IPS-18a (cell line): ENCODE measurements around the gene SEMA4D.

ENCODE experiments used
- H3K27ac ChIP-seq: one replicate; pipeline ENCODE4 v1.5.1; 2013; ENCODE audit warnings: low read length
- H3K27me3 ChIP-seq: one replicate; pipeline ENCODE4 v1.6.1; 2013; ENCODE audit warnings: mild to moderate bottlenecking, low read length; ENCODE audit not compliant: control insufficient read depth, insufficient read depth
- H3K36me3 ChIP-seq: one replicate; pipeline ENCODE4 v1.6.1; 2013; ENCODE audit warnings: low read depth, low read length; ENCODE audit not compliant: control insufficient read depth
- H3K4me1 ChIP-seq: one replicate; pipeline ENCODE4 v1.6.1; 2013; ENCODE audit warnings: low read depth, low read length; ENCODE audit not compliant: control insufficient read depth
- H3K4me3 ChIP-seq: one replicate; pipeline ENCODE4 v1.5.1; 2013; ENCODE audit warnings: low read length
- H3K9ac ChIP-seq: one replicate; pipeline ENCODE4 v1.6.1; 2013; ENCODE audit warnings: mild to moderate bottlenecking, low read length, moderate library complexity
- H3K9me3 ChIP-seq: one replicate; pipeline ENCODE4 v1.6.1; 2013; ENCODE audit warnings: low read depth, low read length; ENCODE audit not compliant: control insufficient read depth

SEMA4D gene

DNA sequence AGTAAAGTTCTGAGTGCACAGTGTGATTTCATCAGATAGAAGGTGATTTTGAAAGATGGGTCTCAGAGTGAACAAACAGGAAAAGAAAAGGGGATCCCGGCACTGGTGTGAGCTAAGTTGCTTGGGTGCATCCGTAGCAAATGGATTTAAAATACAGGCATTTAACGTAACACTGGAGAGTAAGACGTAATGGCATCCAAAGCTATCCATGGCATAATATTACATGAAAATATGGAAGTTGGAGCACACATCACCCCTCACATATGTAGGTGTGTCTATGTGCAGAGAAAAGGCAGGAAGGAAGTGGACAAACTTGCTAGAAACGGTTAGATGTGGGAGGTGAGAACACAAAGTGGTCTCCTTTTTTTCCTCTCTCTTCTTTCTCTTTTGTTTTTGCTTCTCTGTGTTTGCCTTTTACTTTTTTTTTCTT, 38.2 kb upstream of the SEMA4D start:
- no peak overlapping the region for H3K27ac ChIP-seq

GRCh38 chr9:89535461-89535860, 37.5 kb upstream of the SEMA4D start:
- Histone ChIP-seq H3K27me3 (no peaks in the 10 kb centered on the region), H3K27ac (no peak overlapping the region), H3K36me3 (no peaks in the 10 kb centered on the region), H3K9ac (no peak overlapping the region), H3K4me1 (no peaks in the 10 kb centered on the region), H3K9me3 (no peaks in the 10 kb centered on the region), H3K4me3 (no peak overlapping the region)

More for the DNA sequence above, 38.2 kb upstream of the SEMA4D start:
- Histone ChIP-seq H3K9ac (no peak overlapping the region), H3K27me3 (no peaks in the 10 kb centered on the region), H3K4me1 (no peaks in the 10 kb centered on the region), H3K36me3 (no peaks in the 10 kb centered on the region), H3K4me3 (no peak overlapping the region), H3K9me3 (no peaks in the 10 kb centered on the region)

DNA sequence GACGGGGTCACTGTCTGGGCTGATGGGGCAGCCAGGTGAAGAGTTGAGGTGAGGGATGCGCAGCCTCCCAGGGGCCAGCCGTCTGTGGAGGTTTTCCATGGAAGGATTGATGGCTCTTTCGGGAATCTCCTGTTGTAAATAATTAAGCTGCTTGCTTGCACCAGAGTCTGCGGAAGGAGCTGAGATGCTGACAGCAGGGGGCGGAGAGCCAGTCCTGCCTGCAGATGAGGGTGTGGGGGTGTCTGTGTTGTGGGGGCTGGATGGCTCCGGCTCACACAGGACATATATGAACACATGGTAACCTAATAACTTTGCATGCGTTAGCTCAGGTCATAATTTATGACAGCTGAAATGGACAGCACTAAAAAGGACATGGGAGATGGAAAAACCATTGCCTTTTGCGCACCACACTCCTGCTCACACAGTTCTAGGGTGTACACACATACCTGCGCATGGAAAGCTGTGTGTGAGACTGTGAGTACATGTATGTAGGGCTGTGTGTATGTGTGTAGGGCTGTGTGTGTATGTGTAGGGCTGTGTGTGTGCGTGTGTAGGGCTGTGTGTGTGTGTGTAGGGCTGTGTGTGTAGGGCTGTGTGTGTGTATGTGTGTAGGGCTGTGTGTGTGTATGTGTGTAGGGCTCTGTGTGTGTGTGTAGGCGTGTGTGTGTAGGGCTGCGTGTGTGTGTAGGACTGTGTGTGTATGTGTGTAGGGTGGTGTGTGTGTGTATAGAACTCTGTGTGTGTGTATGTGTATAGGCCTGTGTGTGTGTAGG, 36.8 kb upstream of the SEMA4D start:
- Histone ChIP-seq H3K36me3 (no peaks in the 10 kb centered on the region), H3K4me3 (no peak overlapping the region), H3K9me3 (no peaks in the 10 kb centered on the region), H3K9ac (no peak overlapping the region), H3K4me1 (no peaks in the 10 kb centered on the region), H3K27me3 (no peaks in the 10 kb centered on the region), H3K27ac (no peak overlapping the region)

- no peak overlapping the region for H3K4me3 ChIP-seq
- H3K9me3 ChIP-seq = no peaks in the 10 kb centered on the region
- H3K36me3 ChIP-seq = no peaks in the 10 kb centered on the region
- no peaks in the 10 kb centered on the region for H3K27me3 ChIP-seq
- no peaks in the 10 kb centered on the region for H3K4me1 ChIP-seq
- H3K27ac ChIP-seq = no peak overlapping the region
- no peak overlapping the region for H3K9ac ChIP-seq
Measured at GRCh38 chr9:89533411-89534095, 35.6 kb upstream of the SEMA4D start.

GRCh38 chr9:89532944-89533343, 35.0 kb upstream of the SEMA4D start:
- no peak overlapping the region for H3K4me3 ChIP-seq
- H3K9me3 ChIP-seq = no peaks in the 10 kb centered on the region
- no peaks in the 10 kb centered on the region for H3K4me1 ChIP-seq
- H3K9ac ChIP-seq = no peak overlapping the region
- no peaks in the 10 kb centered on the region for H3K36me3 ChIP-seq
- no peak overlapping the region for H3K27ac ChIP-seq
- H3K27me3 ChIP-seq = no peaks in the 10 kb centered on the region

GRCh38 chr9:89532478-89532877, 34.6 kb upstream of the SEMA4D start:
- Histone ChIP-seq H3K36me3 (no peaks in the 10 kb centered on the region), H3K4me3 (no peak overlapping the region), H3K27ac (no peak overlapping the region), H3K9ac (no peak overlapping the region), H3K27me3 (no peaks in the 10 kb centered on the region), H3K9me3 (no peaks in the 10 kb centered on the region), H3K4me1 (no peaks in the 10 kb centered on the region)

- Histone ChIP-seq H3K4me1 (no peaks in the 10 kb centered on the region), H3K27ac (no peak overlapping the region)
Measured at GRCh38 chr9:89531766-89532165, 33.9 kb upstream of the SEMA4D start.

DNA sequence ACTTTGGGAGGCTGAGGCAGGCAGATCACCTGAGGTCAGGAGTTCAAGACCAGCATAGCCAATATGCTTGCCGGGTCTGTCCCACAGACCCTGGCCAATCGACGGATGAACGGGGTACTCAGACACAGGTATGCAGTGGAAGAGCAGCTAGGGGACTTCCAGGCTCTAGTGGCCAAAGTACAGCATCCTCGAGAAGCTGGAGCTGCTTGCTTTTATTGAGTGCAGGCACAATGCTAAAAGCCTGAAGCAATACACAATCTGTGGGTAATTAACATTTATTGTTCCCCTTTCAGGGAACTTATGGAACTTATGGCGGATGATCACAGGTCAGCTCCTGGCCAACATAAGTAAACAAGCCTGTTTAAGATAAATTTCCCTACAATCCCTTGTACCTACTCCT, 32.8 kb upstream of the SEMA4D start:
- H3K27ac ChIP-seq = no peak overlapping the region
- no peak overlapping the region for H3K9ac ChIP-seq
- H3K4me1 ChIP-seq = no peaks in the 10 kb centered on the region
- H3K27me3 ChIP-seq = no peaks in the 10 kb centered on the region
- H3K4me3 ChIP-seq = no peak overlapping the region
- no peaks in the 10 kb centered on the region for H3K36me3 ChIP-seq
- no peaks in the 10 kb centered on the region for H3K9me3 ChIP-seq

More at GRCh38 chr9:89531766-89532165, 33.9 kb upstream of the SEMA4D start:
- Histone ChIP-seq H3K4me3 (no peak overlapping the region), H3K36me3 (no peaks in the 10 kb centered on the region), H3K27me3 (no peaks in the 10 kb centered on the region), H3K9me3 (no peaks in the 10 kb centered on the region), H3K9ac (no peak overlapping the region)

DNA sequence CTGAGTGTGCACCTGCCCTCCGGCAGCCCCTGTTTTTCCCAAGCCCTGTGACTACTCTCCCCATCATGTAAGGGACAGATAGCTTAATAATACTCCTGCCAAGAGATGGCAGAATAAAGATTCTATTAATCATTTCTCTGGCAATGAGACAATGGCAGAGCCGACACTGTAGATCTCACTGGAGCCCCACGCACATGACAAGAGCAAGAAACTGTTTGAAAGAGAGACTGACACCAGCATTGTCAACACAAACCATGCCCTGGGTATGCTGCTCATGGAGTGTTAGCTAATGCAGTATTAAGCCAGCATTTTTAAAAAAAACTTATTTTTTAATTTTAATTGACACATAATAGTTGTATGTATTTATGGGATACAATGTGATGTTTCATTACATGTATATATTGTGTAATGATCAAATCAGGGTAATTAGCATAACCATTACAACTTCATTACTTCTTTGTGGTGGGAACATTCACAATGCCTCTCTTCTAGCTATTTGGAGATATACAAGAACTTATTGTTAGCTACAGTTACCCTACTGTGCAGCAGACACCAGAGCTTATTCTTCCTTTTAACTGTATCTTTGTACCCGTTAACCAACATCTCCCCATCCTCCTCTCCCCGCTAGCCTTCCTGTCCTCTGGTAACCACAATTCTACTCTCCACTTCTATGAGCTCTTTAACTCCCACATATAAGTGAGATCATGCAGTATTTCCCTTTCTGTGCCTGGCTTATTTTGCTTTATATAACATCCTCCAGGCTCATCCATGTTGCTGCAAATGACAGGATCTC, 31.5 kb upstream of the SEMA4D start:
- no peak overlapping the region for H3K27ac ChIP-seq
- no peaks in the 10 kb centered on the region for H3K9me3 ChIP-seq
- H3K4me1 ChIP-seq = no peaks in the 10 kb centered on the region
- H3K36me3 ChIP-seq = no peaks in the 10 kb centered on the region
- H3K27me3 ChIP-seq = no peaks in the 10 kb centered on the region
- no peak overlapping the region for H3K4me3 ChIP-seq
- no peak overlapping the region for H3K9ac ChIP-seq

DNA sequence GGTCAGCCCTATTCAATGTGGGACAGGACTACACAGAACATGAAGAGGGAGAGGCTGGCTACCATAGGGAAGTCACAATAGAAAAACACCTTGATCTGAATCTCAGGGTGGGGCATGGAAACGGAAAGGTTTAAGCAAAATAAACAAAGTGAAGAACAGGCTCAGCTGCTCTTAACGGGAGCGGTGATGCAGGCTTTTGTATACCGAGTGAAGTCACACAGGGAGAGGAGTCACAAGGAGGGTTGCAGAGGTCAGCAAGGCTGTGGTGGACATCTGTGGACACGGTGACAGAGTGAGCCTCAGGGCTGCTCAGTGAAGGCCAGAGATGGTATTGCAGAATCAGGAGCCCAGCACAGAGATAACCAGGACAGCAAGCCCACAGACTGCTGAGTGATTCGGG, 30.6 kb upstream of the SEMA4D start:
- H3K36me3 ChIP-seq = no peaks in the 10 kb centered on the region
- H3K9ac ChIP-seq = no peak overlapping the region
- no peak overlapping the region for H3K27ac ChIP-seq
- H3K9me3 ChIP-seq = no peaks in the 10 kb centered on the region
- no peak overlapping the region for H3K4me3 ChIP-seq
- no peaks in the 10 kb centered on the region for H3K27me3 ChIP-seq
- H3K4me1 ChIP-seq = no peaks in the 10 kb centered on the region

DNA sequence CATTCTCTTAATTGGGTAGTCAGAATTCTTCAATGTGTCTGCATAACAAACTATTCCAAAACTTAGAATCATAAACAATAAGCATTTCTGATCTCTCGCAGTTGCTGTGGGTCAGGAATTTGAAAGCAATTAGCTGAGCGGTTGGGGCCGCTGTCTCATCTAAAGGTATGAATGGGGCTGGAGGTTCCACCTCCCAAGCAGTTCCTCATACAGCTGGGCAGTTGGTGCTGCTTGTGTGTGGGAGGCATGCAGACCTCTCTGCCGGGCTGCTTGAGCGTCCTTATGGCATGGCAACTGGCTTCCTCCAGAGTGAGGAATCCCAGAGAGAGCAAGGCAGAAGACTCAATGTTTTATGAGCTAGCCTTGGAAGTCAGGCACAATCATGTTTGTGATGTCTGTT, 30.2 kb upstream of the SEMA4D start:
- Histone ChIP-seq H3K36me3 (no peaks in the 10 kb centered on the region), H3K4me1 (no peaks in the 10 kb centered on the region), H3K4me3 (no peak overlapping the region), H3K9ac (no peak overlapping the region), H3K27me3 (no peaks in the 10 kb centered on the region), H3K9me3 (no peaks in the 10 kb centered on the region), H3K27ac (no peak overlapping the region)
